CD14-positive monocyte (primary cell): ENCODE data around the gene TMC3. TPM values are rescaled to one million over a fixed set of nuclear protein-coding genes. Genes with fewer than 3 reads are reported as not detected.

Experiments used
- DNase-seq, 3 donors: peaks; one replicate each; pipeline ENCODE4 v3.0.0-alpha.2; 2011 to 2022
- H2AFZ ChIP-seq: 2 replicates; pipeline ENCODE4 v1.6.0; 2012; ENCODE audit warnings: mild to moderate bottlenecking, low read depth, low read length, inconsistent platforms; ENCODE audit not compliant: insufficient read depth, poor library complexity, severe bottlenecking
- H3K27ac ChIP-seq, 2 donors: 1 replicate in 1 of 2; 2 replicates in 1 of 2; pipeline ENCODE4 v1.5.1; 2012 to 2013; ENCODE audit warnings: low read length in 2 of 2, control low read depth in 1 of 2, inconsistent platforms in 1 of 2, low read depth in 1 of 2, mild to moderate bottlenecking in 1 of 2
- H3K27me3 ChIP-seq, 2 donors: one replicate each; pipeline versions ENCODE4 v1.6.0 to v1.6.1; 2011 to 2013; ENCODE audit warnings: low read length in 2 of 2; ENCODE audit not compliant: control insufficient read depth in 2 of 2, insufficient read depth in 2 of 2
- H3K36me3 ChIP-seq, 2 donors: replicated peaks in 1 of 2; 1 replicate in 1 of 2; 2 replicates in 1 of 2; pipeline versions ENCODE4 v1.5.1 to v1.6.1; 2012 to 2013; ENCODE audit warnings: low read length in 2 of 2, control low read depth in 1 of 2, inconsistent platforms in 1 of 2, mild to moderate bottlenecking in 1 of 2; ENCODE audit not compliant: insufficient read depth in 2 of 2, control insufficient read depth in 1 of 2
- H3K4me1 ChIP-seq, 2 donors: 1 replicate in 1 of 2; 2 replicates in 1 of 2; pipeline versions ENCODE4 v1.5.1 to v1.6.1; 2012 to 2013; ENCODE audit warnings: low read length in 2 of 2, control low read depth in 1 of 2, inconsistent platforms in 1 of 2, mild to moderate bottlenecking in 1 of 2, moderate library complexity in 1 of 2; ENCODE audit not compliant: insufficient read depth in 2 of 2, control insufficient read depth in 1 of 2
- H3K4me2 ChIP-seq: replicated peaks from 2 replicates; pipeline ENCODE3; 2012; ENCODE audit warnings: low read length, moderate library complexity, mild to moderate bottlenecking; ENCODE audit not compliant: poor library complexity, severe bottlenecking; ENCODE audit errors: extremely low read depth
- H3K4me3 ChIP-seq, 3 experiments: fragments of 200-600 bp in 1 of 3; sonication (generic) in 1 of 3; replicated peaks in 1 of 3; 1 replicate in 2 of 3; 2 replicates in 1 of 3; pipeline ENCODE4 v1.5.1; 2011 to 2013; ENCODE audit warnings: low read length in 3 of 3, mild to moderate bottlenecking in 3 of 3, control low read depth in 2 of 3, low read depth in 2 of 3, inconsistent platforms in 1 of 3, moderate library complexity in 1 of 3
- H3K79me2 ChIP-seq: 2 replicates; pipeline ENCODE4 v1.6.0; 2012; ENCODE audit warnings: mild to moderate bottlenecking, control low read depth, inconsistent platforms, low read length, moderate library complexity; ENCODE audit not compliant: insufficient read depth
- H3K9ac ChIP-seq: 2 replicates; pipeline ENCODE4 v1.6.0; 2017; ENCODE audit warnings: low read length, mild to moderate bottlenecking; ENCODE audit not compliant: insufficient read depth, poor library complexity, severe bottlenecking
- H3K9me3 ChIP-seq, 2 donors: replicated peaks in 1 of 2; 1 replicate in 1 of 2; 2 replicates in 1 of 2; pipeline versions ENCODE4 v1.5.1 to v1.6.1; 2012 to 2013; ENCODE audit warnings: low read length in 2 of 2, control low read depth in 1 of 2; ENCODE audit not compliant: control insufficient read depth in 1 of 2, insufficient read depth in 1 of 2
- H4K20me1 ChIP-seq: 2 replicates; pipeline ENCODE4 v1.6.0; 2012; ENCODE audit warnings: mild to moderate bottlenecking, low read length, control low read depth, moderate library complexity; ENCODE audit not compliant: insufficient read depth
- H3K27ac Mint-ChIP-seq, 7 donors: one replicate each; pipeline ENCODE4 v1.8.0; 2020; ENCODE audit warnings: mild to moderate bottlenecking in 7 of 7, mixed read lengths in 7 of 7, moderate library complexity in 6 of 7, inconsistent platforms in 2 of 7
- H3K27me3 Mint-ChIP-seq, 3 donors: one replicate each; pipeline ENCODE4 v1.8.0; 2021 to 2022; ENCODE audit warnings: low read depth in 3 of 3, mild to moderate bottlenecking in 3 of 3, mixed read lengths in 3 of 3, moderate library complexity in 3 of 3, inconsistent platforms in 1 of 3
- H3K36me3 Mint-ChIP-seq, 2 donors: one replicate each; pipeline ENCODE4 v1.8.0; 2020; ENCODE audit warnings: mixed read lengths in 2 of 2, inconsistent platforms in 1 of 2, mild to moderate bottlenecking in 1 of 2
- H3K4me1 Mint-ChIP-seq: one replicate; pipeline ENCODE4 v1.8.0; 2020; ENCODE audit warnings: mild to moderate bottlenecking, mixed read lengths
- H3K4me3 Mint-ChIP-seq, 2 donors: one replicate each; pipeline ENCODE4 v1.8.0; 2020; ENCODE audit warnings: mild to moderate bottlenecking in 2 of 2, mixed read lengths in 2 of 2, moderate library complexity in 1 of 2
- H3K9me3 Mint-ChIP-seq, 7 donors: one replicate each; pipeline ENCODE4 v1.8.0; 2020 to 2022; ENCODE audit warnings: mixed read lengths in 7 of 7, mild to moderate bottlenecking in 6 of 7, moderate library complexity in 6 of 7, inconsistent platforms in 2 of 7
- CTCF ChIP-seq: fragments of 200-600 bp; IDR thresholded peaks from one replicate; pipeline ENCODE4 v1.8.0; 2022; ENCODE audit warnings: antibody characterized with exemption, mild to moderate bottlenecking
- WGBS: methylation state at CpG from one replicate; pipeline ENCODE4 v1.1.5; 2013; ENCODE audit warnings: missing lambda C conversion rate; ENCODE audit not compliant: insufficient coverage; 5-methylcytosine and 5-hydroxymethylcytosine counted together
- intact Hi-C, 2 donors: fragments of 100-400 bp; cut with micrococcal nuclease; formaldehyde crosslinking; loops; one replicate each; pipeline versions ENCODE4 v1.15.0 to v1.15.1; 2023
- polyA plus RNA-seq, 3 donors: library from polyadenylated mRNA; depleted of rRNA in 1 of 3; unstranded in 2 of 3; stranded (reverse) in 1 of 3; fragments of 300-500 nt in 2 of 3; fragments of >200 nt in 1 of 3; fragmentation: Illumina TruSeq in 2 of 3; gene quantifications; 1 replicate in 2 of 3; 2 replicates in 1 of 3; pipeline ENCODE4 v1.2.3, GENCODE V29; 2012 to 2021

Gene TMC3
- polyA plus RNA-seq, 3 donors, result not detected

GRCh38 chr15:81391657-81392056 lies 17.6 kb upstream of the TMC3 start:
- H3K36me3 Mint-ChIP-seq, result no peaks in the 10 kb centered on the region
- intact Hi-C loops, result no loop called here
- H3K9me3 ChIP-seq, result no peaks in the 10 kb centered on the region
- H4K20me1 ChIP-seq, result no peaks in the 10 kb centered on the region
- no peaks in the 10 kb centered on the region for H3K79me2 ChIP-seq
- no peak overlapping the region for H2AFZ ChIP-seq
- no peak overlapping the region for H3K4me3 Mint-ChIP-seq
- no peaks in the 10 kb centered on the region for H3K36me3 ChIP-seq
- H3K27me3 Mint-ChIP-seq, result peaks cover 0 to 2% (median 0%) of the 10 kb centered on the region in 3 donors
- no peak overlapping the region for H3K27ac Mint-ChIP-seq
- no peak for TF ChIP-seq CTCF
- H3K27me3 ChIP-seq, result no peaks in the 10 kb centered on the region
- no peak overlapping the region for H3K27ac ChIP-seq
- H3K4me2 ChIP-seq, result no peak overlapping the region
- no peak overlapping the region for H3K9ac ChIP-seq
- no peak for DNase-seq
- peaks cover 0 to 2% (median 0%) of the 10 kb centered on the region in 7 donors for H3K9me3 Mint-ChIP-seq
- no peaks in the 10 kb centered on the region for H3K4me1 ChIP-seq
- H3K4me1 Mint-ChIP-seq, result no peaks in the 10 kb centered on the region
- no peak overlapping the region for H3K4me3 ChIP-seq
- WGBS, result no CpG with 5 or more reads among the region's 2 CpGs

GRCh38 chr15:81388436-81388770 lies 14.4 kb upstream of the TMC3 start:
- Mint-ChIP-seq H3K27me3 (peaks cover 0 to 2% (median 0%) of the 10 kb centered on the region in 3 donors), H3K36me3 (no peaks in the 10 kb centered on the region), H3K27ac (no peak overlapping the region), H3K4me3 (no peak overlapping the region), H3K4me1 (peaks cover 3% of the 10 kb centered on the region), H3K9me3 (peaks cover 0 to 2% (median 0%) of the 10 kb centered on the region in 7 donors)
- no peaks in the 10 kb centered on the region for H3K4me1 ChIP-seq
- TF ChIP-seq CTCF, result no peak
- H3K9ac ChIP-seq, result no peak overlapping the region
- intact Hi-C loops, result no loop called here
- WGBS, result no CpG with 5 or more reads among the region's 1 CpG
- no peak overlapping the region for H2AFZ ChIP-seq
- no peak overlapping the region for H3K27ac ChIP-seq
- no peaks in the 10 kb centered on the region for H3K79me2 ChIP-seq
- no peak for DNase-seq
- H3K9me3 ChIP-seq, result no peaks in the 10 kb centered on the region
- no peaks in the 10 kb centered on the region for H3K27me3 ChIP-seq
- H3K4me3 ChIP-seq, result no peak overlapping the region
- no peaks in the 10 kb centered on the region for H3K36me3 ChIP-seq
- H4K20me1 ChIP-seq, result no peaks in the 10 kb centered on the region
- no peak overlapping the region for H3K4me2 ChIP-seq
